HG03280 (cell line): ENCODE results near the gene CRISPLD2.

Experiments used
- ATAC-seq: cut with Tn5 transposase; IDR thresholded peaks from one replicate; pipeline ENCODE4 v1.9.1; 2021; ENCODE audit warnings: mild to moderate bottlenecking, moderate library complexity; ENCODE audit not compliant: unreplicated experiment

CRISPLD2 gene

GRCh38 chr16:84948851-84949610 is 129.2 kb downstream of the CRISPLD2 start:
- no peak for ATAC-seq

GRCh38 chr16:84949772-84950436 is 130.1 kb downstream of the CRISPLD2 start:
- no peak for ATAC-seq

- no peak for ATAC-seq
Observed at GRCh38 chr16:84950906-84951305, 131.1 kb downstream of the CRISPLD2 start.

GRCh38 chr16:84952335-84953189 is 132.8 kb downstream of the CRISPLD2 start:
- ATAC-seq: no peak

GRCh38 chr16:84953190-84953746 is 133.5 kb downstream of the CRISPLD2 start:
- ATAC-seq: no peak

- ATAC-seq: no peak
Observed at GRCh38 chr16:84955427-84955826, 135.6 kb downstream of the CRISPLD2 start.

GRCh38 chr16:84957192-84957591 is 137.4 kb downstream of the CRISPLD2 start:
- no peak for ATAC-seq

- no peak for ATAC-seq
Observed at GRCh38 chr16:84957792-84958191, 138.0 kb downstream of the CRISPLD2 start.
